Upper lobe of right lung (tissue), 1 donor: ENCODE results near the gene FGFBP2. TPM values are rescaled to one million over a fixed set of nuclear protein-coding genes. Genes with fewer than 3 reads are reported as not detected.

Source experiments
- ATAC-seq: fragments of 200-7000 bp; cut with Tn5 transposase; one replicate; pipeline ENCODE4 v1.9.1; 2020; ENCODE audit warnings: mild to moderate bottlenecking, moderate library complexity
- DNase-seq: peaks from one replicate; pipeline ENCODE4 v3.0.0-alpha.2; 2020
- H3K27ac ChIP-seq: fragments of 200-600 bp; one replicate; pipeline ENCODE4 v1.8.0; 2022
- H3K27me3 ChIP-seq: fragments of 200-600 bp; one replicate; pipeline ENCODE4 v1.8.0; 2022; ENCODE audit warnings: mild to moderate bottlenecking
- H3K36me3 ChIP-seq: fragments of 200-600 bp; one replicate; pipeline ENCODE4 v1.8.0; 2022
- H3K4me1 ChIP-seq: fragments of 200-600 bp; one replicate; pipeline ENCODE4 v1.8.0; 2022
- H3K4me3 ChIP-seq: fragments of 200-600 bp; one replicate; pipeline ENCODE4 v1.8.0; 2022; ENCODE audit warnings: mild to moderate bottlenecking
- H3K9me3 ChIP-seq: fragments of 200-600 bp; one replicate; pipeline ENCODE4 v1.8.0; 2022
- CTCF ChIP-seq: fragments of 200-600 bp; IDR thresholded peaks from one replicate; pipeline ENCODE4 v1.8.0; 2022; ENCODE audit warnings: antibody characterized with exemption
- intact Hi-C: fragments of 100-400 bp; cut with DNase I; formaldehyde crosslinking; loops from one replicate; pipeline ENCODE4 v1.11.0; 2022
- total RNA-seq: library from RNA; stranded (reverse); fragmentation: NEBNext Ultra II Directional; extraction: Animal tissue kit (Norgen Biotek cat#: 25700); gene quantifications from one replicate; pipeline ENCODE4 v1.2.1, GENCODE V29; 2021
- donor health status: DM: no; HTN: yes; CAD: no; lungs with severe emphysema.

The FGFBP2 gene
- total RNA-seq, 1 donor from 2014 or later, result 5.6 TPM

DNA sequence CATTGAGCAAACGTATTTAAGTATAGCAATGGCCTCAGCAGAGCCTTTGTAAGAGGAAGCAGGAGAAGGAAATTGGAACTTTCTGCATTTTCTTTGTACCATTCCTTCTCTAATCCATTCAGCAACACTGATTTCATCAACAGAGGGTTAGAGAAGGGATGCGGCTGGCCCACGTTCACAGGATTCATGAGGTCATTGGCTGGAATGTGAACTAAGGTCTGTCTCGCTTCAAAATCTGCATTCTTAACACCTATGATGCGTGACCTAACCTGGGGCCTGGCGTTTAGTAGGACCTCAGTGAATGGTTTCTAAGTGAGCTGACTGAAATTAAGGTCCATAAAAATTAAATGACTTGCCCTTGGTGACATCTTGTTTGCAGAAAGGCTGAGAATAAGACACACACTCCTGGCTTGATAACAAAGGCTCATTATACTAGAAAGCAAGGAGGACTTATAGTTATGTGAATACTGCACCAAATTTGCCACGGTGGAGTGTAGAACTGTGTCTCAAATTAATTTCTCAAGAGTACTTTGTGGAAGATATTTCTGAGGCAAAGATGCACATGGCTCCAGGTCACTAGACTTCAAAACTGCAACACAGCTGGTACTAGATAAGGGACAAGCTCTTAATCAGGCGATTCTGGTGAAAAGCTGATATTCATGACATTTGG, 49.9 kb downstream of the FGFBP2 start:
- TF ChIP-seq CTCF, result no peak
- no peaks in the 10 kb centered on the region for H3K27me3 ChIP-seq
- DNase-seq (no peak), ATAC-seq (no peak)
- H3K27ac ChIP-seq, result no peak overlapping the region
- no peak overlapping the region for H3K4me3 ChIP-seq
- no peaks in the 10 kb centered on the region for H3K4me1 ChIP-seq
- intact Hi-C loops, result no loop called here
- no peaks in the 10 kb centered on the region for H3K36me3 ChIP-seq
- H3K9me3 ChIP-seq, result no peaks in the 10 kb centered on the region

DNA sequence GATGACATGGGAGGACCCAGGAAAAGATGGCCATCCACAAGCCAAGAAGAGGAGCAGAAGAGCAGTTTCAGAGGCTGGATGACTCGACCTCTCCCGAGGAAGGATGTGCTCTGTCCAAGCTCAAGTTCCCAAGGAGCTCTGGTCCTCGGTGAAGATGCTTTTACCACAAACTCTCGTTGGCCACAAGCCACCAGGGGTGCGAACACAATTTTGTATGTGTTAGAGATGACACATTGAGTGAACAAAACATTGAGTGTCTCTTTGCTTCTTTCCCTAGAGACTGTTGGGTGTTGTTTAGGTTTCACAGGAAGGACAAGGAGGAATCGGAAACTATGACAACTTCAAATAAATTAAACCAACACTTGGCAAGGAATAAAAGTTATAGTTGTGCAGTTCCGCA, 50.7 kb downstream of the FGFBP2 start:
- no peak overlapping the region for H3K27ac ChIP-seq
- H3K9me3 ChIP-seq, result no peaks in the 10 kb centered on the region
- no peak overlapping the region for H3K4me3 ChIP-seq
- intact Hi-C loops, result no loop called here
- no peak for ATAC-seq
- H3K27me3 ChIP-seq, result no peaks in the 10 kb centered on the region
- no peaks in the 10 kb centered on the region for H3K36me3 ChIP-seq
- TF ChIP-seq CTCF, result no peak
- DNase-seq, result no peak
- no peaks in the 10 kb centered on the region for H3K4me1 ChIP-seq

Other genes starting within 250 kb of the FGFBP2 start
- 2.4 TPM for gene CD38, start 184.8 kb downstream of the FGFBP2 start, total RNA-seq
- 3.3 TPM for gene FGFBP1, start 24.4 kb downstream of the FGFBP2 start, total RNA-seq
- gene PROM1, start 120.8 kb upstream of the FGFBP2 start, total RNA-seq, result 0.93 TPM